ENCODE results near the gene FOSL1.
"Not testable (repeated sequence)": the region's sequence is repeated elsewhere in the genome, so short reads cannot be mapped to it uniquely, and the experiment has no call there.

Gene FOSL1

DNA sequence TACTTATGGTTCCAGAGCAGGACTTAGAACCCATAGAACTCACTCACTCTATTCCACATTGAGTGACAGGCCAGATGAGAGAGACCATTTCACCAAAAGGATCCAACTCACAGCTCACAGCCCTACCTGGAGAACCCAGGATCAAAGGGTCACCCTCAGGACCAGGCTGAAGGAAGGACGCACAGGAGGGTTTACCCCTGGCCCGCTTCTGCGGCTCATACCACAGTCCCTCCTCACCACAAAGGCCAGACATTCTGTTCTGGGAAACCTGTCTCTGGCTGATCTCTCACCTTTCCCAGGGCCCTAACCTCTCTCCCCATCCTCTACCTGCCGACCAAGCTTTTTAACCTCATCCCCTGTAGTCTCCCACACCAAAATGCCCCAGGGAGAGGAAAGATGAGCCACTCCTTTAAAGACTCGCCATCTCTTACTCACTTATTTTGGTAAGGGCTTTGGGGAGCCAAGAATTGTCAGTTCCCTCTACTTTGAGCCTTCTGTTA, 4.7 kb downstream of the FOSL1 start:
- Histone ChIP-seq H3K27ac (replicated peaks) (no peak overlapping the region), H3K27me3 (ENCODE audit: insufficient read depth, poor library complexity, severe bottlenecking) (no peaks in the 10 kb centered on the region), H3K4me3 (replicated peaks; ENCODE audit: insufficient read depth, low read length) (no peak overlapping the region)
- TF ChIP-seq, protein P1, sequence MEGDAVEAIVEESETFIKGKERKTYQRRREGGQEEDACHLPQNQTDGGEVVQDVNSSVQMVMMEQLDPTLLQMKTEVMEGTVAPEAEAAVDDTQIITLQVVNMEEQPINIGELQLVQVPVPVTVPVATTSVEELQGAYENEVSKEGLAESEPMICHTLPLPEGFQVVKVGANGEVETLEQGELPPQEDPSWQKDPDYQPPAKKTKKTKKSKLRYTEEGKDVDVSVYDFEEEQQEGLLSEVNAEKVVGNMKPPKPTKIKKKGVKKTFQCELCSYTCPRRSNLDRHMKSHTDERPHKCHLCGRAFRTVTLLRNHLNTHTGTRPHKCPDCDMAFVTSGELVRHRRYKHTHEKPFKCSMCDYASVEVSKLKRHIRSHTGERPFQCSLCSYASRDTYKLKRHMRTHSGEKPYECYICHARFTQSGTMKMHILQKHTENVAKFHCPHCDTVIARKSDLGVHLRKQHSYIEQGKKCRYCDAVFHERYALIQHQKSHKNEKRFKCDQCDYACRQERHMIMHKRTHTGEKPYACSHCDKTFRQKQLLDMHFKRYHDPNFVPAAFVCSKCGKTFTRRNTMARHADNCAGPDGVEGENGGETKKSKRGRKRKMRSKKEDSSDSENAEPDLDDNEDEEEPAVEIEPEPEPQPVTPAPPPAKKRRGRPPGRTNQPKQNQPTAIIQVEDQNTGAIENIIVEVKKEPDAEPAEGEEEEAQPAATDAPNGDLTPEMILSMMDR (IDR thresholded peaks at IDR 0.05; ENCODE audit: insufficient read depth, low read length): no peak
- TF ChIP-seq GABPA (IDR thresholded peaks at IDR 0.05; ENCODE audit: low read depth) (no peak), POLR2AphosphoS5 (IDR thresholded peaks at IDR 0.05; ENCODE audit: low read depth) (no peak), SPI1 (IDR thresholded peaks at IDR 0.05; ENCODE audit: borderline replicate concordance, low read depth) (no peak)
- TF ChIP-seq, protein P2, sequence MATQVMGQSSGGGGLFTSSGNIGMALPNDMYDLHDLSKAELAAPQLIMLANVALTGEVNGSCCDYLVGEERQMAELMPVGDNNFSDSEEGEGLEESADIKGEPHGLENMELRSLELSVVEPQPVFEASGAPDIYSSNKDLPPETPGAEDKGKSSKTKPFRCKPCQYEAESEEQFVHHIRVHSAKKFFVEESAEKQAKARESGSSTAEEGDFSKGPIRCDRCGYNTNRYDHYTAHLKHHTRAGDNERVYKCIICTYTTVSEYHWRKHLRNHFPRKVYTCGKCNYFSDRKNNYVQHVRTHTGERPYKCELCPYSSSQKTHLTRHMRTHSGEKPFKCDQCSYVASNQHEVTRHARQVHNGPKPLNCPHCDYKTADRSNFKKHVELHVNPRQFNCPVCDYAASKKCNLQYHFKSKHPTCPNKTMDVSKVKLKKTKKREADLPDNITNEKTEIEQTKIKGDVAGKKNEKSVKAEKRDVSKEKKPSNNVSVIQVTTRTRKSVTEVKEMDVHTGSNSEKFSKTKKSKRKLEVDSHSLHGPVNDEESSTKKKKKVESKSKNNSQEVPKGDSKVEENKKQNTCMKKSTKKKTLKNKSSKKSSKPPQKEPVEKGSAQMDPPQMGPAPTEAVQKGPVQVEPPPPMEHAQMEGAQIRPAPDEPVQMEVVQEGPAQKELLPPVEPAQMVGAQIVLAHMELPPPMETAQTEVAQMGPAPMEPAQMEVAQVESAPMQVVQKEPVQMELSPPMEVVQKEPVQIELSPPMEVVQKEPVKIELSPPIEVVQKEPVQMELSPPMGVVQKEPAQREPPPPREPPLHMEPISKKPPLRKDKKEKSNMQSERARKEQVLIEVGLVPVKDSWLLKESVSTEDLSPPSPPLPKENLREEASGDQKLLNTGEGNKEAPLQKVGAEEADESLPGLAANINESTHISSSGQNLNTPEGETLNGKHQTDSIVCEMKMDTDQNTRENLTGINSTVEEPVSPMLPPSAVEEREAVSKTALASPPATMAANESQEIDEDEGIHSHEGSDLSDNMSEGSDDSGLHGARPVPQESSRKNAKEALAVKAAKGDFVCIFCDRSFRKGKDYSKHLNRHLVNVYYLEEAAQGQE (IDR thresholded peaks at IDR 0.05; ENCODE audit: insufficient replicate concordance, low read depth): no peak
- no peak for DNase-seq (ENCODE audit: low read depth in 1 of 2, low spot score in 1 of 2)

DNA sequence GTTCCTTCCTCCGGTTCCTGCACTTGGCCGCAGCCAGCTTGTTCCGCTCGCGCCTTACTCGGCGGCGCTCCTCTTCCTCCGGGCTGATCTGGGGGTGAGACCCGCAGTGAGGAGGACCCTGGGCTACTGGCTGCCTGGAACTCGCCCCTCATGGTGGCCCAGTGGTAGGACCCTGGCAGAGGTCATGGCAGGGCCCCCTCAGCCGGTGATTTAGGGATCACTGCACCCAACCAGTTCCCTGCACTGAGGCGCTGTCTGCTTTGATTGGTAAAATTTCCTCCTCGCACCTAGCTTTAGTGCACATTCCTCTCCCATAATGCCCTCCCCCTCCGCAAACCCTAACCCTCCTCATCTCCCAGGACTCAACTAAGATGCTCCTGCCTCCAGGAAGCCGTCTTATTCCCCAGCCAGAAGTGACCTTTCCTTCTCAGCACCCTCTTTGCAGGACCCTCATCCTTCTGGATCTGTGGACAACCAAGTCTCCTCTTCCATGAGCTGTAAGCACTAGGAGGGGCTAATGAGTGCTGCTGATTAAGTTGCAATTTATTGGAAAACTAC, 6.1 kb downstream of the FOSL1 start:
- TF ChIP-seq, protein P2 (IDR thresholded peaks at IDR 0.05; ENCODE audit: insufficient replicate concordance, low read depth): no peak
- TF ChIP-seq, protein P1 (IDR thresholded peaks at IDR 0.05; ENCODE audit: insufficient read depth, low read length): no peak
- TF ChIP-seq GABPA (IDR thresholded peaks at IDR 0.05; ENCODE audit: low read depth) (peak; percentile 85), SPI1 (IDR thresholded peaks at IDR 0.05; ENCODE audit: borderline replicate concordance, low read depth) (peak; percentile 68; the same call in 1 of the 2 replicates), POLR2AphosphoS5 (IDR thresholded peaks at IDR 0.05; ENCODE audit: low read depth) (peak; percentile 58; the same call in 1 of the 2 replicates)
- Histone ChIP-seq H3K27ac (replicated peaks) (peak overlapping the region; percentile 70), H3K27me3 (ENCODE audit: insufficient read depth, poor library complexity, severe bottlenecking) (no peaks in the 10 kb centered on the region), H3K4me3 (replicated peaks; ENCODE audit: insufficient read depth, low read length) (peak overlapping the region; percentile 30)
- peak in 1 of 2 experiments; percentile 69 for DNase-seq (ENCODE audit: low read depth in 1 of 2, low spot score in 1 of 2)

DNA sequence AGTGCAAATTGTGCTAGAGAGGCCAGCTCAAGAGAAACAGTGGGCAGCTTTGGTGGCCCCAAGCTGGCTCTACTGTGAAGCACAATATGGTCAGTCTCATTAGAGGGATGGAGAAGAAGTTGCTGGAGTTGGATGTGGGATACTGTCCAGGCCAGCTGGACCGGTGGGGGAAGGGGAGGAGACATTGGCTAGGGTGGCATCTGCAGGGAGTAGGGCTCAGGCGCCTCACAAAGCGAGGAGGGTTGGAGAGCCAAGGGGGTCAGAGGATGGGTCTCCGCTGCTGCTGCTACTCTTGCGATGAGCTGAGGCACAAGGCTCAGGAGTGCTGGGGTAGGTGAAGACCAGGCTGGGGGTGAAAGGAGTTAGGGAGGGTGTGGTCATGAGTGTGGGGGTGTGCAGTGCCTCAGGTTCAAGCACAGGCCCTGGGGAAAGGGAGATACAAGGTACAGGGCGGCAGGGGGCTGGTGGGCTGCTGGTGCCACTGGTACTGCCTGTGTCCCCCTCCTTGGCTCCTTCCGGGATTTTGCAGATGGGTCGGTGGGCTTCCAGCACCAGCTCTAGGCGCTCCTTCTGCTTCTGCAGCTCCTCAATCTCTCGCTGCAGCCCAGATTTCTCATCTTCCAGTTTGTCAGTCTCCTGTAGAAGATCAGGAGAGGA, 7.4 kb downstream of the FOSL1 start:
- peak; percentile 57; the same call in 1 of the 2 replicates for TF ChIP-seq POLR2AphosphoS5 (IDR thresholded peaks at IDR 0.05; ENCODE audit: low read depth)
- TF ChIP-seq, protein P1 (IDR thresholded peaks at IDR 0.05; ENCODE audit: insufficient read depth, low read length): no peak
- TF ChIP-seq, protein P2 (IDR thresholded peaks at IDR 0.05; ENCODE audit: insufficient replicate concordance, low read depth): no peak
- TF ChIP-seq SPI1 (IDR thresholded peaks at IDR 0.05; ENCODE audit: borderline replicate concordance, low read depth): no peak
- no peak for TF ChIP-seq GABPA (IDR thresholded peaks at IDR 0.05; ENCODE audit: low read depth)
- Histone ChIP-seq H3K27ac (replicated peaks) (no peak overlapping the region), H3K4me3 (replicated peaks; ENCODE audit: insufficient read depth, low read length) (peak overlapping the region; percentile 83), H3K27me3 (ENCODE audit: insufficient read depth, poor library complexity, severe bottlenecking) (no peaks in the 10 kb centered on the region)
- no peak for DNase-seq (ENCODE audit: low read depth in 1 of 2, low spot score in 1 of 2)

DNA sequence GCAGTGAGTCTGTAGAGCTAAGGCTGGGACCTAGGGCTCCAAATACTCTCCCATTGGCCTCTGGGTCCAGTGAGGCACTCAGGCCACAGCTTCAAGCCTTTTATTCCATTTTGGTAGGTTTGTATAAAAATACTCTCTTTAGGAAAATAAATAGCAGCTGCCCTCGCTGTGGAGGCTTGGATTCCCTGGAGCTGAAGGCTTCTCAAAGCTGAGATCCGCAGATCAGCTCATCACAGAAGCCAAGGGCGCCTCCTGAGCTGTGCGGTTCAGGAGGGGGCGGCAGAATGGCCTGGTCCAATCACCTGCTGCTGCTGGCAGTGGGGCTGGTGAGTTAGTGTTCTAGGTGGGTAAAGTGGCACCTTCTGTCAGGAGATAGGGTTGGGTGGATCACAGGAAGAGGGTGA, 8.0 kb downstream of the FOSL1 start:
- Histone ChIP-seq H3K27ac (replicated peaks) (peak overlapping the region; percentile 76), H3K4me3 (replicated peaks; ENCODE audit: insufficient read depth, low read length) (peak overlapping the region; percentile 83)
- not testable (repeated sequence) for DNase-seq (ENCODE audit: low read depth in 1 of 2, low spot score in 1 of 2); H3K27me3 ChIP-seq (ENCODE audit: insufficient read depth, poor library complexity, severe bottlenecking)
